DND-41 (cell line): ENCODE data around the gene SMG6.

Experiments used
- ATAC-seq: fragments of 200-7000 bp; cut with Tn5 transposase; 3 replicates; pipeline ENCODE4 v1.9.1; 2021; ENCODE audit warnings: low read depth; ENCODE audit not compliant: insufficient read depth
- DNase-seq: peaks from one replicate; pipeline ENCODE4 v3.0.0-alpha.2; 2020
- H2AFZ ChIP-seq: 2 replicates; pipeline ENCODE4 v1.6.0; 2012; ENCODE audit warnings: low read depth, low read length
- H3K27ac ChIP-seq: 2 replicates; pipeline ENCODE4 v1.5.1; 2012; ENCODE audit warnings: low read length, inconsistent platforms
- H3K27me3 ChIP-seq: fragments of 200-600 bp; sonication (generic); 2 replicates; pipeline ENCODE4 v1.6.0; 2012; ENCODE audit warnings: low read length, mild to moderate bottlenecking, inconsistent platforms; ENCODE audit not compliant: insufficient read depth, poor library complexity
- H3K36me3 ChIP-seq: 2 replicates; pipeline ENCODE4 v1.5.1; 2012; ENCODE audit warnings: low read length, inconsistent platforms; ENCODE audit not compliant: insufficient read depth
- H3K4me1 ChIP-seq: 2 replicates; pipeline ENCODE4 v1.5.1; 2012; ENCODE audit warnings: mild to moderate bottlenecking, low read length; ENCODE audit not compliant: insufficient read depth
- H3K4me2 ChIP-seq: 2 replicates; pipeline ENCODE4 v1.6.0; 2012; ENCODE audit warnings: mild to moderate bottlenecking, moderate library complexity, low read length, inconsistent platforms; ENCODE audit not compliant: insufficient read depth
- H3K4me3 ChIP-seq, 2 experiments: fragments of 200-600 bp in 1 of 2; shearing (Covaris generic) in 1 of 2; 2 replicates each; pipeline ENCODE4 v1.5.1; 2012 to 2016; ENCODE audit warnings: inconsistent platforms in 2 of 2, low read length in 2 of 2, mild to moderate bottlenecking in 2 of 2, low read depth in 1 of 2, moderate library complexity in 1 of 2
- H3K79me2 ChIP-seq: 2 replicates; pipeline ENCODE4 v1.6.0; 2012; ENCODE audit warnings: low read length, inconsistent platforms; ENCODE audit not compliant: insufficient read depth
- H3K9ac ChIP-seq: 2 replicates; pipeline ENCODE4 v1.6.0; 2012; ENCODE audit warnings: low read depth, mild to moderate bottlenecking, inconsistent platforms, low read length, moderate library complexity
- H3K9me3 ChIP-seq: 2 replicates; pipeline ENCODE4 v1.5.1; 2012; ENCODE audit warnings: low read length, moderate library complexity, mild to moderate bottlenecking, inconsistent platforms; ENCODE audit not compliant: insufficient read depth, severe bottlenecking
- H4K20me1 ChIP-seq: 2 replicates; pipeline ENCODE4 v1.6.0; 2012; ENCODE audit warnings: low read length; ENCODE audit not compliant: insufficient read depth
- EZH2 ChIP-seq: IDR thresholded peaks from 3 replicates; pipeline ENCODE4 v1.6.1; 2012; ENCODE audit warnings: borderline replicate concordance, low read depth, mild to moderate bottlenecking, moderate library complexity, low read length, inconsistent platforms; ENCODE audit not compliant: severe bottlenecking
- TF ChIP-seq, protein P1 (sequence below): IDR thresholded peaks from 2 replicates; pipeline ENCODE4 v1.5.1; 2012; ENCODE audit warnings: borderline replicate concordance, low read length, moderate library complexity, mild to moderate bottlenecking; ENCODE audit not compliant: poor library complexity, severe bottlenecking; ENCODE audit errors: extremely low read depth

The SMG6 gene

DNA sequence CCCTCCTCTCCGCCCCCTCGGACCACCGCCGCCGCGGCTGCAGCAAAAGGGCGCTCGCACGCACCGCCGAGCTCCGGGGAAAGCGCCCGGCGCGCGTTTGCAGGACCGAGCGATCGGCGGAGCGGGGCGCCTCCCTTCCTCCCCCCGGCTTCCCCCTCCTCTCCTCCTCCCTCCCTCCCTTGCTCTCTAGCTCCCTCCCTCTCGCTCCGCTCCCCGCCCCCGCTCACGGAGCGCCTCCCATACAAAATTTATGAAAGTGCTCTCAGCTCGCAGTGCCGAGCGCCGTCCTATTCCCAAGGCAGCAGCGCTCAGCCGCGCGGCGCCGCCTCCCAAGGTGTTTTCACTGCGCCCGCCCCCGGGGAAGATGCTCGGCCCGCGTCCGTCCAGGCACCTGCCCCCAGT is 278.4 kb downstream of the SMG6 start, which contains the start of gene RTN4RL1:
Gene RTN4RL1, minus strand, starts transcription at position 115 of the 402 bp plus-strand sequence. CDS start 469 bp downstream, outside the sequence.
- H3K4me2 ChIP-seq: peak within 1 kb of the TSS; percentile 86
- TF ChIP-seq, protein P1, sequence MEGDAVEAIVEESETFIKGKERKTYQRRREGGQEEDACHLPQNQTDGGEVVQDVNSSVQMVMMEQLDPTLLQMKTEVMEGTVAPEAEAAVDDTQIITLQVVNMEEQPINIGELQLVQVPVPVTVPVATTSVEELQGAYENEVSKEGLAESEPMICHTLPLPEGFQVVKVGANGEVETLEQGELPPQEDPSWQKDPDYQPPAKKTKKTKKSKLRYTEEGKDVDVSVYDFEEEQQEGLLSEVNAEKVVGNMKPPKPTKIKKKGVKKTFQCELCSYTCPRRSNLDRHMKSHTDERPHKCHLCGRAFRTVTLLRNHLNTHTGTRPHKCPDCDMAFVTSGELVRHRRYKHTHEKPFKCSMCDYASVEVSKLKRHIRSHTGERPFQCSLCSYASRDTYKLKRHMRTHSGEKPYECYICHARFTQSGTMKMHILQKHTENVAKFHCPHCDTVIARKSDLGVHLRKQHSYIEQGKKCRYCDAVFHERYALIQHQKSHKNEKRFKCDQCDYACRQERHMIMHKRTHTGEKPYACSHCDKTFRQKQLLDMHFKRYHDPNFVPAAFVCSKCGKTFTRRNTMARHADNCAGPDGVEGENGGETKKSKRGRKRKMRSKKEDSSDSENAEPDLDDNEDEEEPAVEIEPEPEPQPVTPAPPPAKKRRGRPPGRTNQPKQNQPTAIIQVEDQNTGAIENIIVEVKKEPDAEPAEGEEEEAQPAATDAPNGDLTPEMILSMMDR: no peak
- no peak for TF ChIP-seq EZH2
- H3K9ac ChIP-seq: peak within 1 kb of the TSS; percentile 62
- ATAC-seq: peak; percentile 78
- 0 out of 2 replicates have a peak, but pooled peaks cover 3% of the 10 kb centered on the region for H4K20me1 ChIP-seq
- no peaks in the 10 kb centered on the region for H3K36me3 ChIP-seq
- no peak within 1 kb of the TSS for H3K27ac ChIP-seq
- peak within 1 kb of the TSS; percentile 39 to 62 for H3K4me3 ChIP-seq
- H3K4me1 ChIP-seq: peaks cover 23% of the 10 kb centered on the region
- DNase-seq: peak; percentile 89
- no peaks in the 10 kb centered on the region for H3K9me3 ChIP-seq
- H3K27me3 ChIP-seq: peaks cover 39% of the 10 kb centered on the region
- H3K79me2 ChIP-seq: peaks cover 2% of the 10 kb centered on the region
- H2AFZ ChIP-seq: peak within 1 kb of the TSS; percentile 68

DNA sequence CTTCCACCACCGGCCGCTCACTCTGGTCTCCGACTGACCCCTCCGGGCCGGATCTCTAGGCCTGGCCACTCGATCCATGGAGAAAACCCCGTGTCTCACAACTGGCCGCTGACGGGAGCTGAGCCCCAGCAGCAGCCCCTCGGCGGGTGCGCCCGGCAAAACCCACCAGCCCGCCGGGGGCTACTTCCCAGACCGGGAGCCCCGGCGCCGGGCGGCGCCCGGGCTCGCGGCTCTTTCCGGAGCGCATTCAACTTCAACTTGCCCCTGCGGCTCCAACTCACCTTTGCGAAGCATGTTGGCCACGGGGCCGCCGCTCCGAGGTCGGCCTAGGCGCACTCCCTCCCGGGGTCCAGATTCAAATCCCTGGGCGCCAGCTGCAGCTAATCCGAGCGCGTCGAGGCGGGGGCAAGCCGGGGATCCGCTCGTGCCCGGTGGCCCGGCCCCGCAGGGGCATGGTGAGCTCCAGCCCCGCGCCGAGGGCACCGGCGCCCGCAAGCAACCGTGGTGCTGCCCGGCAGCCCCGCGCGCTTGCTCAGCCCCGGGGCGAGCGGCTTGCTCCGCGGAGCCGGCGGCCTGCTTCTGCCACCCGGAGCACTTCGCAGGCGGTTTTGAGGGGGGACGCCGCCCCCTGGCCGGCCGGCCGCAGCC is 278.9 kb downstream of the SMG6 start:
- DNase-seq: no peak
- H3K27me3 ChIP-seq: peaks cover 44% of the 10 kb centered on the region
- peak overlapping the region; percentile 62 for H3K9ac ChIP-seq
- TF ChIP-seq EZH2: peak; percentile 93
- TF ChIP-seq, protein P1: no peak
- 0 out of 2 replicates have a peak, but pooled peaks cover 1% of the 10 kb centered on the region for H4K20me1 ChIP-seq
- peak overlapping the region; percentile 86 for H3K4me2 ChIP-seq
- ATAC-seq: peak; percentile 43
- peaks cover 21% of the 10 kb centered on the region for H3K4me1 ChIP-seq
- H3K27ac ChIP-seq: no peak overlapping the region
- no peaks in the 10 kb centered on the region for H3K36me3 ChIP-seq
- peak overlapping the region; percentile 68 for H2AFZ ChIP-seq
- H3K79me2 ChIP-seq: no peaks in the 10 kb centered on the region
- H3K9me3 ChIP-seq: no peaks in the 10 kb centered on the region
- H3K4me3 ChIP-seq: peak overlapping the region; percentile 39 to 62

DNA sequence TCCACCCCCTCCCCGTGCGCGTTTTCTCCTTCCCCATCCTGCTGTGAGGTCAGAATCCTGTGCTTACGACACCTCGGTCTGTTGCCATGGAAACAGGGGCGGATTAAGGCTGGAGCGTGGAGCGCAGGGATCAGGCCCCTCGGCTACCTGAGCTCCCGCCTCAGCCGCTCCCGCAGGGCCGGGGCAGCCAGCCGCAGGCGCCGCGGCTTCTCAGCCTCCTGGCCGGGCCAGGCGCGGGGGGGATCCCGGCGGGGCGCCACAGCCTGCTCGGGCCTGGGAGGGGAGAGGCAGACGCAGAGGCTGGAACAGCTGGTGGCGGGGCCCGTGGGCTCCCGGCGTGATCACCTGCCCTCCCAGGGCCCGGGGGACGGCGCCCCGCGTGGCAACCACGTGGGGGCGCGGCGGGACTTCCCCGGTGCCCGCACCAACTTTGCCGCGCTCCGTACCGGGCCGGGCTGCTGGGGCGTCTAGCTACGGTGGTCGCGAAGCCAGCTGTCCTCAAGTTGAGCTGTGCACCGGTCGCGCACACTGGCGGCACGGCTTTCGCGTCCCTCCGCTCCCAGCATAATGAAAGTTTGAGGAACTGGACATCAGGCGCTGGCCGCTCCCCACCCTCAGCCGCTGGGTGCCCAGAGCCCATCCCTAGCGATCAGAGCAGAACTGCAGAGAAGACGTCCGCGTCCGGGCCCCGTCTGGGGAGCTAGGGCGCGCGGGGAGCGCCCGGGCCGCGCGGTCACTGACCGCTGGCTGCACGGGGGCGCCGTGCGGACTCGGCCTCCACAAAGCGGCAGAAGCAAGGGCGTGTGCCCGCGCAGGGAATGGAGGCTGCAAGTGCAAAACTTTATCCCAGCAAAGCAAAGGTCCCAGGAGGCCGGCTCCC is 279.7 kb downstream of the SMG6 start:
- H3K4me1 ChIP-seq: peaks cover 17% of the 10 kb centered on the region
- peaks cover 52% of the 10 kb centered on the region for H3K27me3 ChIP-seq
- no peak overlapping the region for H3K27ac ChIP-seq
- DNase-seq (no peak), ATAC-seq (no peak)
- no peak overlapping the region for H2AFZ ChIP-seq
- TF ChIP-seq, protein P1: no peak
- no peak for TF ChIP-seq EZH2
- H3K36me3 ChIP-seq: no peaks in the 10 kb centered on the region
- H3K79me2 ChIP-seq: no peaks in the 10 kb centered on the region
- peak overlapping the region; percentile 86 for H3K4me2 ChIP-seq
- H3K4me3 ChIP-seq: peak overlapping the region in 1 of 2 experiments; percentile 62; a peak in 1 of 4 replicates
- H4K20me1 ChIP-seq: no peaks in the 10 kb centered on the region; the same call in 1 of the 2 replicates
- H3K9me3 ChIP-seq: no peaks in the 10 kb centered on the region
- H3K9ac ChIP-seq: no peak overlapping the region; the same call in 1 of the 2 replicates
